Neural progenitor cell (in vitro differentiated cells): ENCODE results near the gene CERS6.

ENCODE experiments used
- CTCF ChIP-seq: fragments of 200-600 bp; sonication (generic); IDR thresholded peaks from 2 replicates; pipeline ENCODE4 v1.5.1; 2017; ENCODE audit warnings: antibody characterized with exemption, mild to moderate bottlenecking
- EZH2 ChIP-seq: fragments of 200-600 bp; sonication (generic); IDR thresholded peaks from 2 replicates; pipeline ENCODE4 v1.6.1; 2017; ENCODE audit warnings: antibody characterized with exemption, mild to moderate bottlenecking, moderate library complexity

GRCh38 chr2:168718622-168719021 is 262.6 kb downstream of the CERS6 start:
- TF ChIP-seq CTCF (no peak), EZH2 (no peak)
